ENCODE measurements around the gene NEU2. TPM values are rescaled to one million over a fixed set of nuclear protein-coding genes. Genes with fewer than 3 reads are reported as not detected.

Gene NEU2
- total and polyA plus RNA-seq, 10 of the 15 experiments (the other 5 are each of a cell fraction or from before 2014, with no cell fraction given): not detected

GRCh38 chr2:233079473-233079877, 47.0 kb downstream of the NEU2 start (continued):
- TF ChIP-seq ZNF687 (IDR thresholded peaks at IDR 0.05) (peak; percentile 100), LARP7 (IDR thresholded peaks at IDR 0.05) (peak; percentile 27; the same call in 1 of the 2 replicates), MEF2A (IDR thresholded peaks at IDR 0.05; ENCODE audit: insufficient read depth, low read depth, low read length) (peak; percentile 61; the same call in 1 of the 2 replicates), SRF (IDR thresholded peaks at IDR 0.05; ENCODE audit: low read depth in 2 of 2, low read length in 2 of 2) (0 out of 4 replicates have a peak, but pooled peaks of 1 of the 2 experiments have one; percentile 17), ASH2L (IDR thresholded peaks at IDR 0.05; ENCODE audit: borderline replicate concordance, low read depth) (no peak), NFXL1 (IDR thresholded peaks at IDR 0.05; ENCODE audit: borderline replicate concordance) (no peak), HDAC6 (IDR thresholded peaks at IDR 0.05; ENCODE audit: unreplicated experiment) (no peak), SMAD1 (IDR thresholded peaks at IDR 0.05; ENCODE audit: low read depth, partially characterized antibody) (peak; percentile 39), NFIC (IDR thresholded peaks at IDR 0.05; ENCODE audit: low read depth, low read length) (no peak), DPF2 (IDR thresholded peaks at IDR 0.05) (peak; percentile 88), TCF3 (IDR thresholded peaks at IDR 0.05; ENCODE audit: borderline replicate concordance, insufficient read depth, low read depth, low read length) (peak; percentile 64; the same call in 1 of the 2 replicates), BHLHE40 (IDR thresholded peaks at IDR 0.05; ENCODE audit: borderline replicate concordance in 1 of 2, low read depth in 2 of 2, low read length in 1 of 2) (peak; percentile 84 to 86), ATF3 (IDR thresholded peaks at IDR 0.05; ENCODE audit: borderline replicate concordance, extremely low read depth, low read depth, low read length) (no peak), YBX1 (IDR thresholded peaks at IDR 0.05) (no peak), PAX5 (IDR thresholded peaks at IDR 0.05; ENCODE audit: borderline replicate concordance, low read depth, low read length) (peak; percentile 83), FOXK2 (IDR thresholded peaks at IDR 0.05) (no peak), SMC3 (IDR thresholded peaks at IDR 0.05; ENCODE audit: borderline replicate concordance, low read length) (no peak), PML (IDR thresholded peaks at IDR 0.05; ENCODE audit: low read length) (no peak), RB1 (IDR thresholded peaks at IDR 0.05; ENCODE audit: borderline replicate concordance) (no peak), ZNF24 (IDR thresholded peaks at IDR 0.05) (no peak), CBFB (IDR thresholded peaks at IDR 0.05; ENCODE audit: low read depth) (peak; percentile 76; the same call in 1 of the 2 replicates), RBBP5 (conservative IDR thresholded peaks at IDR 0.05) (no peak), FOXM1 (IDR thresholded peaks at IDR 0.05; ENCODE audit: low read depth, low read length) (no peak), FOS (IDR thresholded peaks at IDR 0.05; ENCODE audit: borderline replicate concordance, extremely low read depth, insufficient read length) (no peak), NBN (IDR thresholded peaks at IDR 0.05) (peak; percentile 99), BMI1 (IDR thresholded peaks at IDR 0.05; ENCODE audit: borderline replicate concordance) (no peak), POLR2A (IDR thresholded peaks at IDR 0.05; ENCODE audit: low read depth, low read length) (peak; percentile 64), ATF7 (IDR thresholded peaks at IDR 0.05; ENCODE audit: low read depth) (peak; percentile 92), IRF5 (IDR thresholded peaks at IDR 0.05; ENCODE audit: borderline replicate concordance) (no peak), POU2F2 (IDR thresholded peaks at IDR 0.05; ENCODE audit: borderline replicate concordance, low read depth, low read length) (no peak)
